HCT116 (cell line): ENCODE measurements around the gene RETREG1.

Source experiments
- EZH2 ChIP-seq: fragments of 200-600 bp; sonication (generic); IDR thresholded peaks from 2 replicates; pipeline ENCODE4 v1.6.1; 2017; ENCODE audit warnings: antibody characterized with exemption, mixed run types
- FOSL1 ChIP-seq: IDR thresholded peaks from 2 replicates; pipeline ENCODE4 v1.6.1; 2012; ENCODE audit warnings: low read depth
- POLR2A ChIP-seq: IDR thresholded peaks from 2 replicates; pipeline ENCODE4 v1.7.0; 2011; ENCODE audit warnings: borderline replicate concordance; ENCODE audit not compliant: insufficient read depth, insufficient read length; ENCODE audit errors: extremely low read depth
- POLR2AphosphoS5 ChIP-seq: IDR thresholded peaks from 2 replicates; pipeline ENCODE4 v1.6.1; 2011; ENCODE audit warnings: mild to moderate bottlenecking, low read depth, low read length, moderate library complexity
- SP1 ChIP-seq: IDR thresholded peaks from 2 replicates; pipeline ENCODE4 v1.6.1; 2012; ENCODE audit warnings: low read depth
- TCF7L2 ChIP-seq: IDR thresholded peaks from 2 replicates; pipeline ENCODE4 v1.7.0; 2011; ENCODE audit warnings: borderline replicate concordance, inconsistent platforms; ENCODE audit not compliant: insufficient read depth, insufficient read length; ENCODE audit errors: extremely low read depth
- ZNF274 ChIP-seq: fragments of 200-500 bp; sonication (Bioruptor generic); IDR thresholded peaks from 2 replicates; pipeline ENCODE4 v1.6.1; 2014; ENCODE audit warnings: mild to moderate bottlenecking, low read depth, low read length, inconsistent platforms
- TF ChIP-seq, protein P1 (sequence below), 3 experiments: fragments of 200-600 bp in 1 of 3; sonication (generic) in 1 of 3; IDR thresholded peaks in 2 of 3; conservative IDR thresholded peaks in 1 of 3; 2 replicates each; pipeline ENCODE4 v1.5.1; 2012 to 2017; ENCODE audit warnings: low read depth in 2 of 3, low read length in 2 of 3, antibody characterized with exemption in 1 of 3, borderline replicate concordance in 1 of 3, control low read depth in 1 of 3, mild to moderate bottlenecking in 1 of 3, mixed read lengths in 1 of 3, mixed run types in 1 of 3, moderate library complexity in 1 of 3; ENCODE audit not compliant: insufficient read depth in 1 of 3
- TF ChIP-seq, protein P2 (sequence below): IDR thresholded peaks from 2 replicates; pipeline ENCODE4 v1.6.1; 2012
- TF ChIP-seq, protein P3 (sequence below): IDR thresholded peaks from 2 replicates; pipeline ENCODE4 v1.6.1; 2012; ENCODE audit warnings: low read depth

DNA sequence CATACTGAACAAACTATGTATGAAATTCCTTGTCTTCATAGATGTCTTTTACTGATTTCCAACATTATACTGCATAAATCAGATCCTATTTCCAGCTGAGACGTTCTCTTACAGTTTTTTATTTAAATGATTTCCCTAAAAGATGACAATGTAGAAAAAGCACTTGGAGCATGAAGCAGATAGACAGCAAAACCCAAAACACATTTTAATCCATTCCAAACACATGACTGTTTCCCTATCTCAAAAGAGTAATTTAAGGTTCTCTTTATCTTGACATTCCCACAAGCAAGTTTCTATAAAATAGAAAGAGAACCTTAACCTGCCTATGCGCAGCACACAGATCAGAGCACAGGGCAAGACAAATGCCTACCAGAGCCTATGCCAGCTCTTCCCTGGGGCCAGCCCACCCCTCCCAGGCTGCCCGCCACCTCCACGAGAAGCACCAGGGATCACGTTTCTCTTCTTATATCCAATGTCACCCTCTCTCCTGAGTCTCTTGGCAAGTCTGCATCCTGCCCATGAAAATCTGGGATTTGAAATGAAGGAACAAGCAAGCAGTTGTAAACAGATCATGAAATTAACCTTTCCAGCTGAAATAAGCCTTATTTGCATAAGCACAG, 52.4 kb downstream of the RETREG1 start:
- TF ChIP-seq, protein P1, sequence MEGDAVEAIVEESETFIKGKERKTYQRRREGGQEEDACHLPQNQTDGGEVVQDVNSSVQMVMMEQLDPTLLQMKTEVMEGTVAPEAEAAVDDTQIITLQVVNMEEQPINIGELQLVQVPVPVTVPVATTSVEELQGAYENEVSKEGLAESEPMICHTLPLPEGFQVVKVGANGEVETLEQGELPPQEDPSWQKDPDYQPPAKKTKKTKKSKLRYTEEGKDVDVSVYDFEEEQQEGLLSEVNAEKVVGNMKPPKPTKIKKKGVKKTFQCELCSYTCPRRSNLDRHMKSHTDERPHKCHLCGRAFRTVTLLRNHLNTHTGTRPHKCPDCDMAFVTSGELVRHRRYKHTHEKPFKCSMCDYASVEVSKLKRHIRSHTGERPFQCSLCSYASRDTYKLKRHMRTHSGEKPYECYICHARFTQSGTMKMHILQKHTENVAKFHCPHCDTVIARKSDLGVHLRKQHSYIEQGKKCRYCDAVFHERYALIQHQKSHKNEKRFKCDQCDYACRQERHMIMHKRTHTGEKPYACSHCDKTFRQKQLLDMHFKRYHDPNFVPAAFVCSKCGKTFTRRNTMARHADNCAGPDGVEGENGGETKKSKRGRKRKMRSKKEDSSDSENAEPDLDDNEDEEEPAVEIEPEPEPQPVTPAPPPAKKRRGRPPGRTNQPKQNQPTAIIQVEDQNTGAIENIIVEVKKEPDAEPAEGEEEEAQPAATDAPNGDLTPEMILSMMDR (IDR thresholded peaks at IDR 0.05 in 2 of 3, conservative IDR thresholded peaks at IDR 0.05 in 1 of 3; ENCODE audit: borderline replicate concordance in 1 of 3, insufficient read depth in 1 of 3, low read depth in 2 of 3, low read length in 2 of 3), result no peak
- TF ChIP-seq POLR2AphosphoS5, result no peak
- TF ChIP-seq POLR2A, result no peak
- TF ChIP-seq EZH2, result no peak
- TF ChIP-seq SP1, result no peak
- TF ChIP-seq ZNF274, result no peak
- TF ChIP-seq, protein P2, sequence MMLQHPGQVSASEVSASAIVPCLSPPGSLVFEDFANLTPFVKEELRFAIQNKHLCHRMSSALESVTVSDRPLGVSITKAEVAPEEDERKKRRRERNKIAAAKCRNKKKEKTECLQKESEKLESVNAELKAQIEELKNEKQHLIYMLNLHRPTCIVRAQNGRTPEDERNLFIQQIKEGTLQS, result no peak
- TF ChIP-seq FOSL1, result no peak
- TF ChIP-seq, protein P3, sequence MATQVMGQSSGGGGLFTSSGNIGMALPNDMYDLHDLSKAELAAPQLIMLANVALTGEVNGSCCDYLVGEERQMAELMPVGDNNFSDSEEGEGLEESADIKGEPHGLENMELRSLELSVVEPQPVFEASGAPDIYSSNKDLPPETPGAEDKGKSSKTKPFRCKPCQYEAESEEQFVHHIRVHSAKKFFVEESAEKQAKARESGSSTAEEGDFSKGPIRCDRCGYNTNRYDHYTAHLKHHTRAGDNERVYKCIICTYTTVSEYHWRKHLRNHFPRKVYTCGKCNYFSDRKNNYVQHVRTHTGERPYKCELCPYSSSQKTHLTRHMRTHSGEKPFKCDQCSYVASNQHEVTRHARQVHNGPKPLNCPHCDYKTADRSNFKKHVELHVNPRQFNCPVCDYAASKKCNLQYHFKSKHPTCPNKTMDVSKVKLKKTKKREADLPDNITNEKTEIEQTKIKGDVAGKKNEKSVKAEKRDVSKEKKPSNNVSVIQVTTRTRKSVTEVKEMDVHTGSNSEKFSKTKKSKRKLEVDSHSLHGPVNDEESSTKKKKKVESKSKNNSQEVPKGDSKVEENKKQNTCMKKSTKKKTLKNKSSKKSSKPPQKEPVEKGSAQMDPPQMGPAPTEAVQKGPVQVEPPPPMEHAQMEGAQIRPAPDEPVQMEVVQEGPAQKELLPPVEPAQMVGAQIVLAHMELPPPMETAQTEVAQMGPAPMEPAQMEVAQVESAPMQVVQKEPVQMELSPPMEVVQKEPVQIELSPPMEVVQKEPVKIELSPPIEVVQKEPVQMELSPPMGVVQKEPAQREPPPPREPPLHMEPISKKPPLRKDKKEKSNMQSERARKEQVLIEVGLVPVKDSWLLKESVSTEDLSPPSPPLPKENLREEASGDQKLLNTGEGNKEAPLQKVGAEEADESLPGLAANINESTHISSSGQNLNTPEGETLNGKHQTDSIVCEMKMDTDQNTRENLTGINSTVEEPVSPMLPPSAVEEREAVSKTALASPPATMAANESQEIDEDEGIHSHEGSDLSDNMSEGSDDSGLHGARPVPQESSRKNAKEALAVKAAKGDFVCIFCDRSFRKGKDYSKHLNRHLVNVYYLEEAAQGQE, result no peak
- no peak for TF ChIP-seq TCF7L2
